Uterus (tissue), 2 donors: ENCODE data around the gene MRPS34.

ENCODE experiments used
- POLR2A ChIP-seq, 2 donors: fragments of 450-650 bp; IDR thresholded peaks; one replicate each; pipeline ENCODE4 v1.6.1; 2016; ENCODE audit warnings: antibody characterized with exemption in 2 of 2, mild to moderate bottlenecking in 1 of 2, moderate library complexity in 1 of 2
- TF ChIP-seq, protein P1 (sequence below), 4 experiments: fragments of 200-600 bp in 2 of 4; fragments of 450-650 bp in 2 of 4; sonication (generic) in 2 of 4; IDR thresholded peaks; one replicate each; pipeline ENCODE4 v1.5.1; 2016 to 2019; ENCODE audit warnings: antibody characterized with exemption in 4 of 4, mild to moderate bottlenecking in 2 of 4, moderate library complexity in 1 of 4

DNA sequence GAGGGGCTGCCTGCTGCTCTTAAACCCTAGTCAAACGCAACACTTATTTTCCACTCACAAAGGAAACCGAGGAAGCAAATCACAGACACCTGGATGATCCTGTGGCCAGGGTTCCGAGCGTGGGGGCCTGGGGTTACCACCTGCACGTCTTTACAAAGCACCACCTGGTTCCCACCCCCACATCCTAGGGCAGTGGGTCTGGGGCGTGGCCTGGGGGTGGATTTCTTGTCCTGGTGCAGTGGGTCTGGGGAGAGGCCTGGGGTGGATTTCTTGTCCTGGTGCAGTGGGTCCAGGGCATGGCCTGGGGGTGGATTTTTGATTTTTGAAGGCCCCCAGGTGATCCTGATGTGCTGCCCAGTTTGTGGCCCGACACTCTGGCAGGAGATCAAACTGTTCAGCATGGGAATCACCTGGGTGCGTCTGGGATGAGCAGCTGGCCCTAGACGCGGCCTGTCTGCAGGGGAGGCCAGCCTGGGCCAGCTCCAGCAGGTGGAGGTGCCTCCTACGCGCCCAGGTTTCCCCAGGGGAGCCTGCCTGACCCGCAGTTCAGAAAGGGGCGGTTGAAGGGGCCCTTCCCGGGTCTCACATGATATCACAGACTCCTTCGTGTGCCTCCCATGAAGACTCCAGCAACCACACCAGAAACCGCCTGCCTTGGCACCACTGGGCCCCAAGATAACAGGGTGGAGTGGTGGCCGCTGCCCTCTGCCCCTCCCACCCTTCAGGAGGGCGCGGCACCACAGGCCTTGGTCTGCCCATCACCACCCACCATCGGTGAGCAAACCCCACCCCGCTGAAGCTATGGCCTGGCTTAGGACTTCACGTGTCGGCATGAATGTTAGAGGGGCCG lies 47.4 kb upstream of the MRPS34 start:
- TF ChIP-seq, protein P1, sequence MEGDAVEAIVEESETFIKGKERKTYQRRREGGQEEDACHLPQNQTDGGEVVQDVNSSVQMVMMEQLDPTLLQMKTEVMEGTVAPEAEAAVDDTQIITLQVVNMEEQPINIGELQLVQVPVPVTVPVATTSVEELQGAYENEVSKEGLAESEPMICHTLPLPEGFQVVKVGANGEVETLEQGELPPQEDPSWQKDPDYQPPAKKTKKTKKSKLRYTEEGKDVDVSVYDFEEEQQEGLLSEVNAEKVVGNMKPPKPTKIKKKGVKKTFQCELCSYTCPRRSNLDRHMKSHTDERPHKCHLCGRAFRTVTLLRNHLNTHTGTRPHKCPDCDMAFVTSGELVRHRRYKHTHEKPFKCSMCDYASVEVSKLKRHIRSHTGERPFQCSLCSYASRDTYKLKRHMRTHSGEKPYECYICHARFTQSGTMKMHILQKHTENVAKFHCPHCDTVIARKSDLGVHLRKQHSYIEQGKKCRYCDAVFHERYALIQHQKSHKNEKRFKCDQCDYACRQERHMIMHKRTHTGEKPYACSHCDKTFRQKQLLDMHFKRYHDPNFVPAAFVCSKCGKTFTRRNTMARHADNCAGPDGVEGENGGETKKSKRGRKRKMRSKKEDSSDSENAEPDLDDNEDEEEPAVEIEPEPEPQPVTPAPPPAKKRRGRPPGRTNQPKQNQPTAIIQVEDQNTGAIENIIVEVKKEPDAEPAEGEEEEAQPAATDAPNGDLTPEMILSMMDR (IDR thresholded peaks at IDR 0.05) = no peak
- TF ChIP-seq POLR2A (IDR thresholded peaks at IDR 0.05) = no peak
